GM19395 (cell line): ENCODE results near the gene DAAM1.

ENCODE experiments used
- ATAC-seq: cut with Tn5 transposase; IDR thresholded peaks from one replicate; pipeline ENCODE4 v1.9.1; 2021; ENCODE audit warnings: mild to moderate bottlenecking, moderate library complexity; ENCODE audit not compliant: unreplicated experiment

DAAM1 gene

GRCh38 chr14:59187118-59187517, 1.3 kb upstream of the DAAM1 start:
- no peak for ATAC-seq

- peak; percentile 32 for ATAC-seq
These were observed 536 bp upstream of the DAAM1 start for GRCh38 chr14:59187802-59188460.

- ATAC-seq, result peak; percentile 23
These were observed 771 bp downstream of the DAAM1 start for GRCh38 chr14:59189091-59189785.

GRCh38 chr14:59189786-59190368, 1.4 kb downstream of the DAAM1 start:
- ATAC-seq, result peak; percentile 50

GRCh38 chr14:59190372-59190771, 1.9 kb downstream of the DAAM1 start:
- ATAC-seq, result peak; percentile 13

GRCh38 chr14:59195912-59196311, 7.4 kb downstream of the DAAM1 start:
- ATAC-seq, result no peak

GRCh38 chr14:59197695-59198262, 9.3 kb downstream of the DAAM1 start:
- no peak for ATAC-seq

- no peak for ATAC-seq
These were observed 10.7 kb downstream of the DAAM1 start for GRCh38 chr14:59199205-59199604.

GRCh38 chr14:59199614-59200013, 11.1 kb downstream of the DAAM1 start:
- no peak for ATAC-seq

GRCh38 chr14:59200195-59200594, 11.7 kb downstream of the DAAM1 start:
- no peak for ATAC-seq

GRCh38 chr14:59202031-59202430, 13.6 kb downstream of the DAAM1 start:
- ATAC-seq, result no peak

- no peak for ATAC-seq
These were observed 15.8 kb downstream of the DAAM1 start for GRCh38 chr14:59204305-59204704.

GRCh38 chr14:59206892-59207291, 18.4 kb downstream of the DAAM1 start:
- no peak for ATAC-seq

GRCh38 chr14:59207506-59207933, 19.1 kb downstream of the DAAM1 start:
- peak; percentile 44 for ATAC-seq

- ATAC-seq, result peak; percentile 64
These were observed 19.9 kb downstream of the DAAM1 start for GRCh38 chr14:59208224-59208814.

GRCh38 chr14:59208954-59209353, 20.5 kb downstream of the DAAM1 start:
- ATAC-seq, result no peak

- ATAC-seq, result no peak
These were observed 22.2 kb downstream of the DAAM1 start for GRCh38 chr14:59210621-59211020.

GRCh38 chr14:59213368-59214315, 25.2 kb downstream of the DAAM1 start:
- no peak for ATAC-seq

- peak; percentile 74 for ATAC-seq
These were observed 26.3 kb downstream of the DAAM1 start for GRCh38 chr14:59214702-59215302.

GRCh38 chr14:59215322-59215721, 26.9 kb downstream of the DAAM1 start:
- peak; percentile 31 for ATAC-seq
